Measurements from ENCODE around the gene FCHO1.

DNA sequence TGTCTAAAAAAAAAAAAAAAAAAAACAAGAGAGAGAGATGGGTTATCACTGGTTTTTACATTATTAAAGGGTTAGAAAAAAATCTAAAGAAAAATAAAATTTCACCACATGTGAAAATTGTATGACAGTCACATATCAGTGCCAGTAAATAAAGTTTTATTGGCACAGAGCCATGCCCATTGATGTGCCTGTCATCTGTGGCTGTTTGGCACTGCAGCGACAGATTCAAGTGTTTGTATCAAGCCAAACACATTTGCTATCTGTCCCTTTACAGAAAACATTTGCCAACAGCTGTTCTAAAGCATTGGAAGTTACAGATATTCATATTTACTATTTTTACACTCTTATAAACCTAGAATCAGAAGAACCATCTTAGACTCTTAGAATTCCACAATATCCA, 16.3 kb downstream of the FCHO1 start:
- TF ChIP-seq CTCF (IDR thresholded peaks at IDR 0.05) (no peak), POLR2A (IDR thresholded peaks at IDR 0.05) (no peak)

Data from Peyer's patch (tissue), 4 donors.